Measurements from ENCODE around the gene CLSTN3.

GRCh38 chr12:7101047-7101693, 29.0 kb upstream of the CLSTN3 start:
- TF ChIP-seq CTCF (IDR thresholded peaks at IDR 0.05; ENCODE audit: low read depth, low read length, poor library complexity, severe bottlenecking) = no peak
- TF ChIP-seq EZH2phosphoT487 (IDR thresholded peaks at IDR 0.05; ENCODE audit: borderline replicate concordance, low read length) = no peak
